ENCODE results near the gene EIPR1.
A peak's percentile ranks its signal among the peaks of the same experiment; 100 is the strongest.

The EIPR1 gene

GRCh38 chr2:3198119-3198518 lies 179.5 kb downstream of the EIPR1 start:
- H3K27me3 ChIP-seq (ENCODE audit: insufficient read depth, low read depth, severe bottlenecking) = no peaks in the 10 kb centered on the region
- TF ChIP-seq CTCF (IDR thresholded peaks at IDR 0.05; ENCODE audit: low read depth, low read length) = peak; percentile 76
- no peaks in the 10 kb centered on the region for H3K9me3 ChIP-seq (ENCODE audit: severe bottlenecking)
- H3K4me3 ChIP-seq (ENCODE audit: low read depth, low read length) = no peak overlapping the region
- DNase-seq = peak; percentile 54
- peaks cover 14% of the 10 kb centered on the region for H3K36me3 ChIP-seq
- H3K27ac ChIP-seq = no peak overlapping the region

DNA sequence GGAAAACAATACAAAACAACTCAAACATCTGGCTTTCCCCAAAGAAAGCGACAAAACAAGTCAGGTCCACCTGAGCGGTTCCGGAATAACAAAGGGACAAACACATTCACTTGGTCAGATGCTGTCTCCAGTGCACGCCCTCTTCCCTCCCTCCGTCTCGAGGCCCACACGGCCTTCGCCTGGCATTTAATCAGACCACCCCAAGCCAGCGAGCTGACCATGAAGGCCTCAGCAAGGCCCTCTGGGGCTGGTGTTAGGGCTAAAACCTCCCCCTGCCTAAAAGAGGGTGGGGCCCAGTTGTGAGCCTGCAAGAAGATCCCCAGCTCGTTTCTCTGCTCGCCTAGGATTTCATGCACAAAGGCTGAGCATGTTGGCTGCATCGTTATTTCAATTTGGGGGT lies 180.3 kb downstream of the EIPR1 start:
- no peak overlapping the region for H3K4me3 ChIP-seq (ENCODE audit: low read depth, low read length)
- no peak overlapping the region for H3K27ac ChIP-seq
- H3K36me3 ChIP-seq = peaks cover 22% of the 10 kb centered on the region
- no peaks in the 10 kb centered on the region for H3K9me3 ChIP-seq (ENCODE audit: severe bottlenecking)
- DNase-seq = no peak
- no peak for TF ChIP-seq CTCF (IDR thresholded peaks at IDR 0.05; ENCODE audit: low read depth, low read length)
- no peaks in the 10 kb centered on the region for H3K27me3 ChIP-seq (ENCODE audit: insufficient read depth, low read depth, severe bottlenecking)

DNA sequence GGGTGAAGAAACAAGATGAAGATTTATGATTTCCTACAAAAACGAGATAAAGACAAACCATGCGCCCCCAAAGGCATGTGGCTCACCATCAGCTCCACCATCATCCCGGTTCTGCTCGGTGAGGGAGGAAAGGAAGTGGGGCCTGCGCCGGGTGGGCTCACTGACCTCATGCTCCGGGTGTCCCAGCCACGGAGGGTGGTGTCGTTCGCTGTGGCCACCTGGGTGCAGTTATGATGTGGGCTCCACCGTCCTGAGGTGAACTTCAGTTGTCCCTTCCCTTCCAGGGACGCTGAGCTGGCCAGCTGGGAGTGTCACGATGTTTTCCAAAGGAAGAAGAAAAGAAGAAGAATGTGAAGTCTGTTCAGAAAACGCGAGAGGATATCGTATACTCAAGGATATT lies 180.9 kb downstream of the EIPR1 start:
- H3K9me3 ChIP-seq (ENCODE audit: severe bottlenecking) = no peaks in the 10 kb centered on the region
- TF ChIP-seq CTCF (IDR thresholded peaks at IDR 0.05; ENCODE audit: low read depth, low read length) = no peak
- H3K27me3 ChIP-seq (ENCODE audit: insufficient read depth, low read depth, severe bottlenecking) = no peaks in the 10 kb centered on the region
- no peak overlapping the region for H3K4me3 ChIP-seq (ENCODE audit: low read depth, low read length)
- no peak for DNase-seq
- H3K27ac ChIP-seq = no peak overlapping the region
- peaks cover 28% of the 10 kb centered on the region for H3K36me3 ChIP-seq

DNA sequence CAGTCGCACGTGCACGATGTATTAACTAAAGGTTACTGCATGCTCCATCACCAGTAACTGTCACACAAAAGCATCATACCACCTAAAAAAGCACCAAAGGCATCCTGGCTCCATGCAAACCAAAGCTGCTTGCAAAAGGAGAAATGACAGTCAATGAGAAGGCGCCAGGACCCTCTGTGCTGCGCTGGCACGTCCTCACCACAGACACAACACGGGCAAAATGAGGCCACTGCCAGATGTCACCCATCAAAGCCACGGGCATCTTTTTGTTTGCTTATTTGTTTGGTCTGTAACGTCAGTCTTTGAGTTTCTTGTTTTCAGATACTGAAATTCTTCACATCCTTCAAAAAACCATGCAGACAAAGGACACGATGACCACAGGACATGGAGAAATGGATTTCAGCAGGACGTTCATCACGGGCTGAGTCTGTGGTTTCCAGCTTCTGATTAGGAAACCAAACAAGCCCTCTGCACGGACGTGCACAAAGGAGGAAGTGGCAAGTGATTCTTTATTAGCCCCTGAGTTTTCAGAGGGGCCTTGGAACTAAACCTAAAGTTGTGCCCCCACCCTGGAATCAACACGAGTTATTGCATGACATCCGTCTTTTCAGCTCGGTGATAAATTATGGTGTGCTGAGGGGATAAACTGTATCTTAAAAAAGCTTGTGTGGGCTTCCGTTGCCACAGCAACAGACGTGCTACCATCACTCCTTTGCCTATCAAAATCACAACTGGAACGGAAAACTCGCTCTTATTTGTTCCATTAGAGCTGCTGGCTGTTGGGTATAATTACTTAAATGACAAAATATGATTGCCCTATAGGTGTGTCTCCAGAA lies 181.8 kb downstream of the EIPR1 start:
- peaks cover 31% of the 10 kb centered on the region for H3K36me3 ChIP-seq
- TF ChIP-seq CTCF (IDR thresholded peaks at IDR 0.05; ENCODE audit: low read depth, low read length) = no peak
- H3K27ac ChIP-seq = no peak overlapping the region
- no peaks in the 10 kb centered on the region for H3K9me3 ChIP-seq (ENCODE audit: severe bottlenecking)
- DNase-seq = no peak
- no peak overlapping the region for H3K4me3 ChIP-seq (ENCODE audit: low read depth, low read length)
- H3K27me3 ChIP-seq (ENCODE audit: insufficient read depth, low read depth, severe bottlenecking) = no peaks in the 10 kb centered on the region

DNA sequence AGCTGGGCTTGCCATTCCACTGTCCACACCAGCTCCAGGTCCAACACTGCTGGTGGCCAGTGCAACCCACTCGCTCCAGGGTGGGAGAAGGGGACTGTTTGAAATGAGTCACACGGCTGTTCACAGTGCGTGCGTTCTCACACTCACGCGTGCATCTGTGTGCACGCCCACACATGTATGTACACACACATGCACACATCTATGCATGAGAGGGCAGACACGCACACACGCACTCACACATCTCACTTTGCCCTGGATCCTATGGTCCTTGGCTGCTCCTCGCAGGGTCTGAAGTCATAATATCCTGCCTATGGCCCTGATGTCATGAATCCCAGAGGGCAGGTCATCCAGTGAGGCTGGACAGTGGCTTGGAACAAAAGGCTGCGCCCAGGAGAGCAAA lies 182.8 kb downstream of the EIPR1 start:
- Histone ChIP-seq H3K4me3 (ENCODE audit: low read depth, low read length) (no peak overlapping the region), H3K27me3 (ENCODE audit: insufficient read depth, low read depth, severe bottlenecking) (no peaks in the 10 kb centered on the region), H3K27ac (no peak overlapping the region), H3K36me3 (peaks cover 35% of the 10 kb centered on the region), H3K9me3 (ENCODE audit: severe bottlenecking) (no peaks in the 10 kb centered on the region)
- no peak for TF ChIP-seq CTCF (IDR thresholded peaks at IDR 0.05; ENCODE audit: low read depth, low read length)
- DNase-seq = no peak

Measured in WERI-Rb-1 (cell line).